GM21529 (cell line): Measurements from ENCODE around the gene ODF2.
A peak's percentile ranks its signal among the peaks of the same experiment; 100 is the strongest.
"Not testable (repeated sequence)": the region's sequence is repeated elsewhere in the genome, so short reads cannot be mapped to it uniquely, and the experiment has no call there.

Experiments
- ATAC-seq: cut with Tn5 transposase; IDR thresholded peaks from one replicate; pipeline ENCODE4 v1.9.1; 2021; ENCODE audit not compliant: unreplicated experiment

Gene ODF2

DNA sequence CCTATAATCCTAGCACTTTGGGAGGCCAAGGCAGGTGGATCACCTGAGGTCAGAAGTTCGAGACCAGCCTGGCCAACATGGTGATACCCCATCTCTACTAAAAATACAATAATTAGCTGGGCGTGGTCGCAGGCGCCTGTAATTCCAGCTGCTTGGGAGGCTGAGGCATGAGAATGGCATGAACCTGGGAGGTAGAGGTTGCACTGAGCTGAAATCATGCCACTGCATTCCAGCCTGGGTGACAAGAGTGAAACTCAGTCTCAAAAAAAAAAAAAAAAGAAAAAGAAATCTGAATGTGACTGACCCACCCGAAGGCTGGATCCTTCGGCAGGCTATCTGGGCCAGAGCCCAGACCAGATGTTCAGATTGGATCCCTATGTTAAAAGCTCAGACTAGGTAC, 32.5 kb upstream of the ODF2 start:
- not testable (repeated sequence) for ATAC-seq

DNA sequence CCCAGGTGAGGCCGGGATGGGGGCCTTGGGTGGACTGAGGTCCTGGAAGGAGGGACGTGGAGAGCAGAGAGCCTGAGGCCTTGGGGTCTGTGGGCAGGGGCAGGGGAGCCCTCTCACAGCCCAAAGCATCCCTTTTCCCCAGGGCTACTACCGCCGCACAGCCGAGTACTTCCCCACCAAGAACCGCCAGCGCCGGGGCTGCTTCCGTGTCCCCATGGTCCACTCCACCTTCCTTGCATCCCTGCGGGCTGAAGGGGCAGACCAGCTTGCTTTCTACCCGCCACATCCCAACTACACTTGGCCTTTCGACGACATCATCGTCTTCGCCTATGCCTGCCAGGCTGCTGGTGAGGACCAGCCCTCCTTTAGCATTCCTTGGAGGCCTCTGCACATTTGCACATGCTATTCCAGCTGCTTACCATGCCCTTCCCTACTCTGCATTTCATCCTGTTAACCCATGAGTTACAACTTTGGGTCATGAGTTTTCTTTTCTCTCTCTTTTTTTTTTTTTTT, 31.5 kb upstream of the ODF2 start:
- ATAC-seq = no peak

- ATAC-seq = no peak
Measured at GRCh38 chr9:128428644-128429512, 26.9 kb upstream of the ODF2 start.

DNA sequence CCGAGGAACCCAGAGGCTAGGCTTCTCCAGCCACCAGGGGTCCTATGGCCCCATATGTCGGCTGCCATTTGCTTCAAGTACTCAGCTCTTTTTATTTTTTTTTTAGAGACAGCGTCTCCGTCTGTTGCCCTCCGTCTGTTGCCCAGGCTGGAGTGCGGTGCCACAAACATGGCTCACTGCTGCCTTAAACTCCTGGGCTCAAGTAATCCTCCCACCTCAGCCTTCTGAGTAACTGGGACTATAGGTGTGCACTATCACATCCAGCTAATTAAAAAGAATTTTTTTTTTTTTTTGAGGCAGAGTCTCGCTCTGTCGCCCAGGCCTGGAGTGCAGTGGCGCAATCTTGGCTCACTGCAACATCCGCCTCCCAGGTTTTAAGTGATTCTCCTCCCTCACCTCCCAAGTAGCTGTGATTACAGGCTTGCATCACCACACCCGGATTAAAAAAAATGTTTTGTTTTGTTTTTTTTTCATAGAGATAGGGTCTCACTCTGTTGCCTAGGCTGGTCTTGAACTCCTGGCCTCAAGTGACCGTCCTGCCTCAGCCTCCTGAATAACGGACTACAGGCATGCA, 26.2 kb upstream of the ODF2 start:
- ATAC-seq = no peak

DNA sequence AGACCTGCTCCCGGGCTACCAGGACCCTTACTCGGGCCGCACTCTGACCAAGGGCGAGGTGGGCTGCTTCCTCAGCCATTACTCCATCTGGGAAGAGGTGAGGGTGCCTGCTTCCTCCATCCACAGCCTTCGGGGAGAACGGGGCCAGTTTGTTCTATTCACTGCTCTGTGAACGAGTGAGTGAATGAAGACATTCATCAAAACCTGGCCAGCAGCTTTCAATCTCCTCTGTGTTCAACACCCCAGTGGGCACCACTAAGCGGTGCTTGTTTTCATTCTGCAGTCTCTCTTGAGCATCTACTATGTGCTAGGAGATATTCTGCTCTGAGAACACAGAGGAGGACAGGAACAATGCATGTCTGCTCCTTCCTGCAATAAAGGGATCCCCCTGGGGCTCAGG, 24.6 kb upstream of the ODF2 start:
- no peak for ATAC-seq

GRCh38 chr9:128434340-128434739, 21.5 kb upstream of the ODF2 start:
- ATAC-seq = no peak

GRCh38 chr9:128435611-128436010, 20.2 kb upstream of the ODF2 start:
- ATAC-seq = no peak

GRCh38 chr9:128438343-128439109, 17.3 kb upstream of the ODF2 start:
- peak; percentile 65 for ATAC-seq

- ATAC-seq = no peak
Measured at GRCh38 chr9:128439273-128439672, 16.5 kb upstream of the ODF2 start.

- ATAC-seq = no peak
Measured at GRCh38 chr9:128442150-128442549, 13.7 kb upstream of the ODF2 start.

GRCh38 chr9:128446505-128446904, 9.3 kb upstream of the ODF2 start:
- ATAC-seq = not testable (repeated sequence)

- no peak for ATAC-seq
Measured at GRCh38 chr9:128448746-128449145, 7.1 kb upstream of the ODF2 start.

- no peak for ATAC-seq
Measured at GRCh38 chr9:128454991-128455390, 815 bp upstream of the ODF2 start.

DNA sequence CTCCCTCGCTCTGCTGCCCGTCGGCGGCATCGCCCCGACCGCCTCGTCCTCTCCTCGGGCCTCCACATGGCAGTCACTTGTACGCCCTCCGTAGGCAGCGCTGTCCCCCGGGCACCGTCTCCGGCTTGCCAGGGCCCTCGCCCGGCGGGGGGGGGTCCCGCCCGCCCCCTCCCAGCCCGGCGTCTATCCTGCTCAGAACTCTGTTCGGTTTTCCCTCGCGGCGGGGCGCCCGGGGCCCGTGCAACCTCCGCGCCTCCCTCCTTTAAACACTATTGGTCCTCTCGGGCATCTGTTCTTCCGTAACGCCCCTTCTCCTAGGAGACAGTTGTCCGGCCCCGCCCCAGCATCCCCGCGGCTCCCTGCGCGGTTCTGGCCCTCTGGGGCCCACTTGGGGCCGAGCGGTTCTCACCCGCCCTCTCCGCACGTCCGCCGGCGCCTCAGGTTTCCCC, 831 bp downstream of the ODF2 start:
- ATAC-seq = peak; percentile 61

- ATAC-seq = no peak
Measured at GRCh38 chr9:128457207-128457606, 1.4 kb downstream of the ODF2 start.

GRCh38 chr9:128459011-128459410, 3.2 kb downstream of the ODF2 start:
- no peak for ATAC-seq

- no peak for ATAC-seq
Measured at GRCh38 chr9:128469070-128469469, 13.3 kb downstream of the ODF2 start.

GRCh38 chr9:128470560-128470959, 14.8 kb downstream of the ODF2 start:
- ATAC-seq = no peak

GRCh38 chr9:128473104-128473503, 17.3 kb downstream of the ODF2 start:
- no peak for ATAC-seq

DNA sequence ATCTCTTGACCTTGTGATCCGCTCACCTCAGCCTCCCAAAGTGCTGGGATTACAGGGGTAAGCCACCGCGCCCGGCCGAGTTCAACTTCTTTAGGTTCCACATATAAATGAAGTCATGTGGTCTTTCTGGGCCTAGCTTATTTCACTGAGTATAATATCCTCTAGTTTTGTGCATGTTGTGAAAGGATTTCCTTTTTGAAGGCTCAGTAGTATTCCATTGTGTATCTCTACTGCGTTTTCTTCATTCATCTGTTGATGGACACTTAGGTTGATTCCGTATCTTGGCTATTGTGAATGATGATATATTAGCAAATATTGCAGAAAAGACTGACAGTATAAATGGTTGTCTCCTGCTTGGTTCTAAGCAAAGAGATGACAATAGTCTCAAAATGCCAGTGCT, 20.1 kb downstream of the ODF2 start:
- ATAC-seq = no peak

DNA sequence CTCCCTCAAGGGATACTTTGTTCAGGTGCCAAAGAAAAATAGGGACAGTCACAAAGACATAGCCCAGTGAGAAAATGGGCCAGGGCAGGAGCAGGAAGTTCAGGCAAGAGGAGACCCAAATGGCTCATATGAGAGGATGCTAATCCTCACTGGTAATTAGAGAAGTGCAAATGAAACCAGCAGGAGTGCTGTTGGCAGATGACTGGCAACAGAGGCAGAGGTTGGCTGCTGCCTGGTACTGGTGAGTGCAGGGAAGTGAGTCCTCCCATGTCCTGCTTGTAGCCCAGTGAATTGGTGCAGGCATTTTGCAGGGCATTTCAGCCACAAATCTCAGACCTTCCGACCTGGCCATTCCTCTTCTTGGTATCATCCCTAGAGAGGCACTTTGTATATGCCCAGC, 23.5 kb downstream of the ODF2 start:
- no peak for ATAC-seq

DNA sequence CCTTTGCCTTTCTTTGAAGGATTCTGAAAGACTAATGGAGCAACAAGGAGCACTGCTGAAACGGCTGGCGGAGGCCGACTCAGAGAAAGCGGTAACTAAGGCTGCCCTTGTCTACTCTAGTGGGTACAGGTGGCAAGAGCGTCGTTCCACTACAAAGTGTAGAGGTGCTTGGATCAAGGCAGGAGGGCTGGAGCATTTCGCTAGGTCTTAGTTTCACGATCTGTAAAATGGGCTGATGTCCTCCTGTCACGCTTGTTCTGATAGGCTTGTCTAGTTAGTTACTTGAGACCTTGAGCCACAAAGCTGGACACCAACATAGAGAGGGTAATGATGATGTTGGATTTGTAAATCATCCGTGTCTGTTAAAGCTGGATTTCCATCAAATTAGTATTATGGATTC, 25.8 kb downstream of the ODF2 start:
- no peak for ATAC-seq
